Purkinje cell (primary cell): ENCODE results near the gene RCAN2. TPM values are rescaled to one million over a fixed set of nuclear protein-coding genes. Genes with fewer than 3 reads are reported as not detected.

ENCODE experiments used
- polyA plus RNA-seq: library from polyadenylated mRNA; unstranded; fragments of >200 nt; fragmentation: Nextera tagmentation; gene quantifications from 2 replicates; pipeline ENCODE4 v1.2.1, GENCODE V29; 2014

The RCAN2 gene
- 92.0 and 111 TPM in 2 replicates for polyA plus RNA-seq

DNA sequence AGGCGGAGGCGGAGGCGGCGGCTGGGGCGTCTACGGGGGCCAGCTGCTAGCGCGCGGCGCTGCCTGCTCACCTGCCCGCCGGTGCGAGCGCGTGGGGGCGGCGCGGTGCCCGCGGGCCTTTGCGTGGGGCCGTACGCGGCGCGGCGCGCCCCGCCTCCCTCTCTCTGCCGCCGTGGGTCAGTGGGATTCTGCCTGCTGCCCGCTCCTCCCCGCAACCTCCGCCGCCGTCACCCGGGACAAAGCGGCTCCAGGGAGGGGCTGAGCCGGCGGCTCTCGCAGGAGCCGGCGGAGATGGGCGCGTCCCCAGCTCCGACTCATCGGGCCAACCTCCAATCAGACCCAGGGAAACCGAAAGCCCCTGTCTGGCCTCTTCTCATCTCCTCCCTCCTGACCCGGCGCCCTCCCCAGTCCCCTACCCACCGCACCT is at the start of gene RCAN2:
Gene RCAN2, minus strand, starts transcription at position 249 of the 427 bp plus-strand sequence.

Other genes with a start within 250 kb of the RCAN2 start
- 20.5 and 22.6 TPM in 2 replicates for gene CYP39A1, start 161.4 kb upstream of the RCAN2 start, polyA plus RNA-seq
- 97.0 and 98.6 TPM in 2 replicates for gene SLC25A27, start 161.5 kb upstream of the RCAN2 start, polyA plus RNA-seq
- 2.1 and 3.6 TPM in 2 replicates for gene TDRD6, start 196.4 kb upstream of the RCAN2 start, polyA plus RNA-seq
- 1.7 and 5.4 TPM in 2 replicates for gene PLA2G7, start 243.9 kb upstream of the RCAN2 start, polyA plus RNA-seq